Measurements from ENCODE around the gene ZNF644. TPM values are rescaled to one million over a fixed set of nuclear protein-coding genes. Genes with fewer than 3 reads are reported as not detected.

Gene ZNF644
- total RNA-seq, 1 experiment from 2014 or later, result 36.5 TPM

DNA sequence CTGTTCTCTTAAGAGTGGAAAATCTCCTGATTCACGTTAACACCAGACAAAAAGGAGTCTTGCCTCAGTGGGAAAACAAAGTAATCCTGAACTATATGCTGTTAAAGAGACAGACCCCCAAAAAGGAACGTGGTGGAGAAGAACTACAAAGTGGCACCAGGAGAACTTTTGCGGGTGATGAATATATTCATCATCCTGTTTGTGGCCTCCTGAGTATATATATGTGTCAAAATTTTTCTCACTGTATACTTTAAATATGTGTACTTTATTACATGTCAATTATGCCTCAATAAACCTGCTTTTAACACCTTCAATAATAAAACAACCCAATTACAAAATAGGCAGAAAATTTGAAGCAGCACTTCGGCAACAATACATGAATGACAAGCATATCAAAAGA is 31.1 kb downstream of the ZNF644 start:
- Histone ChIP-seq H2AFZ (no peak overlapping the region), H3K36me3 (ENCODE audit: low read depth) (peaks cover 45% of the 10 kb centered on the region), H4K20me1 (ENCODE audit: insufficient read depth) (peaks cover 97% of the 10 kb centered on the region), H3K9me3 (ENCODE audit: insufficient read depth, low read depth) (peaks cover 9% of the 10 kb centered on the region; the same call in 1 of the 2 replicates), H3K4me1 (replicated peaks; ENCODE audit: insufficient read depth) (no peaks in the 10 kb centered on the region), H3K4me2 (no peak overlapping the region), H3K79me2 (ENCODE audit: low read depth) (peaks cover 100% of the 10 kb centered on the region), H3F3A (ENCODE audit: insufficient read depth, low read depth) (no peaks in the 10 kb centered on the region), H3K4me3 (no peak overlapping the region), H3K27me3 (ENCODE audit: insufficient read depth, low read depth) (no peaks in the 10 kb centered on the region), H3K9me2 (ENCODE audit: insufficient read depth) (no peaks in the 10 kb centered on the region), H3K27ac (no peak overlapping the region)
- TF ChIP-seq EZH2 (IDR thresholded peaks at IDR 0.05; ENCODE audit: low read depth), result no peak
- TF ChIP-seq, protein P1, sequence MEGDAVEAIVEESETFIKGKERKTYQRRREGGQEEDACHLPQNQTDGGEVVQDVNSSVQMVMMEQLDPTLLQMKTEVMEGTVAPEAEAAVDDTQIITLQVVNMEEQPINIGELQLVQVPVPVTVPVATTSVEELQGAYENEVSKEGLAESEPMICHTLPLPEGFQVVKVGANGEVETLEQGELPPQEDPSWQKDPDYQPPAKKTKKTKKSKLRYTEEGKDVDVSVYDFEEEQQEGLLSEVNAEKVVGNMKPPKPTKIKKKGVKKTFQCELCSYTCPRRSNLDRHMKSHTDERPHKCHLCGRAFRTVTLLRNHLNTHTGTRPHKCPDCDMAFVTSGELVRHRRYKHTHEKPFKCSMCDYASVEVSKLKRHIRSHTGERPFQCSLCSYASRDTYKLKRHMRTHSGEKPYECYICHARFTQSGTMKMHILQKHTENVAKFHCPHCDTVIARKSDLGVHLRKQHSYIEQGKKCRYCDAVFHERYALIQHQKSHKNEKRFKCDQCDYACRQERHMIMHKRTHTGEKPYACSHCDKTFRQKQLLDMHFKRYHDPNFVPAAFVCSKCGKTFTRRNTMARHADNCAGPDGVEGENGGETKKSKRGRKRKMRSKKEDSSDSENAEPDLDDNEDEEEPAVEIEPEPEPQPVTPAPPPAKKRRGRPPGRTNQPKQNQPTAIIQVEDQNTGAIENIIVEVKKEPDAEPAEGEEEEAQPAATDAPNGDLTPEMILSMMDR (conservative IDR thresholded peaks at IDR 0.05), result no peak
- no peak for DNase-seq
- intact Hi-C loops (cut with micrococcal nuclease; ENCODE audit: unreplicated experiment), result no loop called here
- POLR2A ChIA-PET (ENCODE audit: unreplicated experiment), result no interaction called here
- no TSS peak for BruUV-seq (replicated peaks)
- CTCF ChIA-PET, result no interaction called here

DNA sequence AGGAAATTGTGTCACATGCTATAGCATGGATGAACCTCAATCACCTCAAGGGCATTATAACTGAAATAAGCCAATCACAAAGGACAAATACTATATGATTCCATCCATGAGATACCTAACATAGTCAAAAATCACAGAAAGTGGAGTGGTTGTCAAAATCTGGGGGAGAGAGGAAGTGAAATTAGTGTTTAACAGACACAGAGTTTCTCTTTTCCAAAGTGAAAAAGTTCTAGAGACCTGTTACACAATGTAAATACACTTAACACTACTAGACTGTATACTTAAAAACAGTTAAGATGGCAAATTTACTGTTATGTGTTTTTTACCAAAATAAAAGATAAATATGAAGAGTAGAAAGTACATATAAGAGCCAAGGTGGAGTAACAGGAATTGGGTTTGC is 31.8 kb downstream of the ZNF644 start:
- CTCF ChIA-PET, result no interaction called here
- no peaks in the 10 kb centered on the region for H3F3A ChIP-seq (ENCODE audit: insufficient read depth, low read depth)

DNA sequence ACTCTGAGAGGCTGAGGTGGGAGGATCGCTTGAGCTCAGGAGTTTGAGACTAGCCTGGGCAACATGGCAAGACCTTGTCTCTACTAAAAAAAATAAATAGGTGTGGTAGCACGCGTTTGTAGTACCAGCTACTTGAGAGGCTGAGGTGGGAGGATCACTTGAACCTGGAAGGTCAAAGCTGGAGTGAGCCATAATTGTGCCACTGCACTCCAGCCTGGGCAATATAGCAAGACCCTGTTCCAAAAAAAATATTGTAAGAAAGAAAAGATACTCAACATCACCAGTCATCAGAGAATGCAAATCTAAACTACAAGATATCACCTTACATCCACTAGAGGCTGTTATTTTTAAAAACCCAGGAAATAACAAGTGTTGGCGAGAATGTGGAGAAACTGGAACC is 32.5 kb downstream of the ZNF644 start:
- BruUV-seq (replicated peaks), result no TSS peak
- Histone ChIP-seq H3K4me3 (no peak overlapping the region), H3K9me2 (ENCODE audit: insufficient read depth) (no peaks in the 10 kb centered on the region), H3K27ac (no peak overlapping the region), H3K36me3 (ENCODE audit: low read depth) (peaks cover 50% of the 10 kb centered on the region), H3F3A (ENCODE audit: insufficient read depth, low read depth) (no peaks in the 10 kb centered on the region), H3K27me3 (ENCODE audit: insufficient read depth, low read depth) (no peaks in the 10 kb centered on the region), H3K9me3 (ENCODE audit: insufficient read depth, low read depth) (peaks cover 9% of the 10 kb centered on the region; the same call in 1 of the 2 replicates), H3K4me2 (no peak overlapping the region), H2AFZ (no peak overlapping the region), H3K79me2 (ENCODE audit: low read depth) (peaks cover 100% of the 10 kb centered on the region), H4K20me1 (ENCODE audit: insufficient read depth) (peaks cover 97% of the 10 kb centered on the region), H3K4me1 (replicated peaks; ENCODE audit: insufficient read depth) (no peaks in the 10 kb centered on the region)
- TF ChIP-seq, protein P1 (conservative IDR thresholded peaks at IDR 0.05), result no peak
- no peak for TF ChIP-seq EZH2 (IDR thresholded peaks at IDR 0.05; ENCODE audit: low read depth)
- POLR2A ChIA-PET (ENCODE audit: unreplicated experiment), result no interaction called here
- intact Hi-C loops (cut with micrococcal nuclease; ENCODE audit: unreplicated experiment), result no loop called here
- DNase-seq, result no peak
- CTCF ChIA-PET, result no interaction called here

More for the DNA sequence above, 31.8 kb downstream of the ZNF644 start:
- Histone ChIP-seq H3K4me1 (replicated peaks; ENCODE audit: insufficient read depth) (no peaks in the 10 kb centered on the region), H3K9me2 (ENCODE audit: insufficient read depth) (no peaks in the 10 kb centered on the region), H3K4me2 (no peak overlapping the region), H4K20me1 (ENCODE audit: insufficient read depth) (peaks cover 97% of the 10 kb centered on the region), H3K9me3 (ENCODE audit: insufficient read depth, low read depth) (peaks cover 9% of the 10 kb centered on the region; the same call in 1 of the 2 replicates), H3K79me2 (ENCODE audit: low read depth) (peaks cover 100% of the 10 kb centered on the region), H2AFZ (no peak overlapping the region), H3K27ac (no peak overlapping the region), H3K36me3 (ENCODE audit: low read depth) (peaks cover 50% of the 10 kb centered on the region), H3K27me3 (ENCODE audit: insufficient read depth, low read depth) (no peaks in the 10 kb centered on the region), H3K4me3 (no peak overlapping the region)
- POLR2A ChIA-PET (ENCODE audit: unreplicated experiment), result no interaction called here
- no TSS peak for BruUV-seq (replicated peaks)
- no peak for TF ChIP-seq EZH2 (IDR thresholded peaks at IDR 0.05; ENCODE audit: low read depth)
- TF ChIP-seq, protein P1 (conservative IDR thresholded peaks at IDR 0.05), result no peak
- intact Hi-C loops (cut with micrococcal nuclease; ENCODE audit: unreplicated experiment), result no loop called here
- no peak for DNase-seq
